ENCODE measurements around the gene CCDC78. TPM values are rescaled to one million over a fixed set of nuclear protein-coding genes. Genes with fewer than 3 reads are reported as not detected.

CCDC78 gene
- total and polyA plus RNA-seq, 2 of the 13 experiments (the other 11 are each of a cell fraction or from before 2014, with no cell fraction given) = 0.53 to 1.5 TPM

DNA sequence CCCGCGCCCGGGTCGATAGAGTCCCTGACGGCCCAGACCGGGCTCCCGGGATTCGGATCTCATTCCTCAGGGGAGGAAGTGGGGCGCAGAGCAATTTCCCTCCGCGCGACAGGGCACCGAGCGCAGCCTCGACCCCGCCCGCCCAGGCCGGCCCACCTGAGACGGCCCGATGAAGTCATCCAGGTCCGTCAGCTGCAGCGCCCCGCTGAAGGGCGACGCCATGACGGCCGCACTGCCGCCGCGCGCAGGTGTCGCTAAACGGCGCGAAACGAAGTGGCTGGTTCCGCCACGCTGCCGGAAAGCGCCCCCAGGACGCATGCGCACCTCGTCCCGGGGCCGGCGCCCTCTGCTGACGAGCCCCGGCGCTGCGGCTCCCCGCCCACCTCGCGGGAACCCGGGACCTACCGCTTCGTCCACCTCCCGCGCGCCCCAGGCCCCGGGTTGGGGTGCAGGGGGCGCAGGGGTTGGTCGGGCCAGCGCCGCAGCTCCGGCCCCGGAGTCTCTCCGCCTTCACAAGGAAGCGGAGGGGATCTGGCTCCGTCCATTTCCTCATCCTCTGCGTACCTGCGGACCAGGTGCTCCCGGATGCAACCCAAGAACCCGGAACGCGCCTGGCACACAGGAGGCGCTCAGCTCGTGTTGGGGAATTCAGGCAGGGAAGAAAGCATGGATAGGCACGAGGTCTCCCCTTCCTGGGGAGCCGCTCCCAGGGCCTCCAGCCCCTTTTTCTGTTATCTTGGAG lies 14.7 kb upstream of the CCDC78 start, which contains the start of gene CIAO3 (continued):
- no peak for TF ChIP-seq SRSF4 (IDR thresholded peaks at IDR 0.05; ENCODE audit: low read depth, low read length, poor library complexity, severe bottlenecking)
- TF ChIP-seq HNRNPL (IDR thresholded peaks at IDR 0.05; ENCODE audit: low read depth, low read length) = no peak
- TF ChIP-seq SATB2 (CRISPR knock-in tag; IDR thresholded peaks at IDR 0.05) = no peak
- peak; percentile 83 for TF ChIP-seq ZBTB21 (CRISPR knock-in tag; IDR thresholded peaks at IDR 0.05)
- TF ChIP-seq RBM39 (IDR thresholded peaks at IDR 0.05; ENCODE audit: low read depth, low read length, poor library complexity, severe bottlenecking) = peak; percentile 41
- TF ChIP-seq ZBTB26 (CRISPR knock-in tag; IDR thresholded peaks at IDR 0.05; ENCODE audit: borderline replicate concordance) = no peak; the same call in none of the 2 replicates
- TF ChIP-seq, protein P1, sequence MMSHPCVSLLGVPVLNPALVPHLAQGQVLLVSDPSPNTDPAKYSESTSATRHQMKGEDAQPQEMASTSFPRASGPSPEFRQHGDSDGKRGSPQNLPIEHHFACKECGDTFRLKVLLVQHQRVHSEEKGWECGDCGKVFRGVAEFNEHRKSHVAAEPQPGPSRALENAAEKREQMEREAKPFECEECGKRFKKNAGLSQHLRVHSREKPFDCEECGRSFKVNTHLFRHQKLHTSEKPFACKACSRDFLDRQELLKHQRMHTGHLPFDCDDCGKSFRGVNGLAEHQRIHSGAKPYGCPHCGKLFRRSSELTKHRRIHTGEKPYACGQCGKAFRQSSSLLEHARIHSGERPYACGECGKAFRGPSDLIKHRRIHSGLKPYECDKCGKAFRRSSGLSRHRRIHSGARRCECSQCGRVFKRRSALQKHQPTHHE (CRISPR knock-in tag; IDR thresholded peaks at IDR 0.05; ENCODE audit: borderline replicate concordance) = no peak; the same call in 1 of the 2 replicates
- TF ChIP-seq ATF5 (CRISPR knock-in tag; IDR thresholded peaks at IDR 0.05; ENCODE audit: low read depth) = peak; percentile 85; the same call in 1 of the 2 replicates
- TF ChIP-seq TBX2 (CRISPR knock-in tag; IDR thresholded peaks at IDR 0.05; ENCODE audit: borderline replicate concordance) = peak; percentile 87
- TF ChIP-seq SPEN (CRISPR knock-in tag; IDR thresholded peaks at IDR 0.05; ENCODE audit: low read depth) = peak; percentile 95
- peak; percentile 94 for TF ChIP-seq ZFY (CRISPR knock-in tag; IDR thresholded peaks at IDR 0.05)
- TF ChIP-seq ZBTB3 (CRISPR knock-in tag; IDR thresholded peaks at IDR 0.05; ENCODE audit: borderline replicate concordance, low read depth) = peak; percentile 55; the same call in 1 of the 2 replicates
- TF ChIP-seq HMG20A (CRISPR knock-in tag; IDR thresholded peaks at IDR 0.05; ENCODE audit: borderline replicate concordance) = no peak
- TF ChIP-seq AGO1 (IDR thresholded peaks at IDR 0.05; ENCODE audit: low read depth, low read length, poor library complexity, severe bottlenecking) = no peak
- no peak for TF ChIP-seq NFE2L1 (CRISPR knock-in tag; IDR thresholded peaks at IDR 0.05; ENCODE audit: borderline replicate concordance)
- TF ChIP-seq ZNF724P (CRISPR knock-in tag; IDR thresholded peaks at IDR 0.05; ENCODE audit: borderline replicate concordance) = no peak
- no peak for TF ChIP-seq NBN (conservative IDR thresholded peaks at IDR 0.05)
- TF ChIP-seq ZNF441 (CRISPR knock-in tag; IDR thresholded peaks at IDR 0.05; ENCODE audit: borderline replicate concordance) = 0 out of 2 replicates have a peak, but pooled peaks have one; percentile 16
- TF ChIP-seq ZNF235 (CRISPR knock-in tag; IDR thresholded peaks at IDR 0.05; ENCODE audit: borderline replicate concordance) = no peak; the same call in 1 of the 2 replicates
- TF ChIP-seq IKZF5 (CRISPR knock-in tag; IDR thresholded peaks at IDR 0.05) = no peak; the same call in none of the 2 replicates
- TF ChIP-seq FOXA1 (IDR thresholded peaks at IDR 0.05) = no peak
- no peak for TF ChIP-seq FOXA1 (CRISPR knock-in tag; IDR thresholded peaks at IDR 0.05)
- peak; percentile 33; the same call in 1 of the 2 replicates for TF ChIP-seq ZNF713 (CRISPR knock-in tag; IDR thresholded peaks at IDR 0.05)
- peak; percentile 85 for TF ChIP-seq KDM4B (CRISPR knock-in tag; IDR thresholded peaks at IDR 0.05)
- peak; percentile 72 for TF ChIP-seq ZNF607 (CRISPR knock-in tag; IDR thresholded peaks at IDR 0.05; ENCODE audit: borderline replicate concordance)
- TF ChIP-seq ZNF552 (CRISPR knock-in tag; IDR thresholded peaks at IDR 0.05; ENCODE audit: borderline replicate concordance) = peak; percentile 61
- no peak for TF ChIP-seq BHLHE40 (IDR thresholded peaks at IDR 0.05; ENCODE audit: low read length)
